ENCODE results near the gene LCA5L. TPM values are rescaled to one million over a fixed set of nuclear protein-coding genes. Genes with fewer than 3 reads are reported as not detected.

LCA5L gene
- polyA plus RNA-seq, 2 of the 4 experiments (the other 2 are of a cell fraction), result 0.90 to 2.8 TPM

GRCh38 chr21:39471598-39471997 lies 26.0 kb upstream of the LCA5L start:
- ChIA-PET POLR2A (no interaction called here), CTCF (interaction anchor here (0.8 kb wide), 1 partner anchor 16 kb away, joined by 3 read pairs; no protein-coding TSS in a partner anchor)
- no peaks in the 10 kb centered on the region for H3K9me3 ChIP-seq
- 61% methylated on average over 3 of the region's 3 CpGs for WGBS (ENCODE audit: missing lambda C conversion rate)
- H3K4me3 ChIP-seq, result no peak overlapping the region
- no peak overlapping the region for H3K4me2 ChIP-seq
- no peaks in the 10 kb centered on the region for H3K4me1 ChIP-seq
- FAIRE-seq (no peak), DNase-seq (ENCODE audit: low read depth in 1 of 2, low spot score in 1 of 2) (no peak), ATAC-seq (no peak)
- H3K27ac ChIP-seq, result no peak overlapping the region
- TF ChIP-seq FOXS1 (CRISPR knock-in tag; IDR thresholded peaks at IDR 0.05) (no peak), PHF8 (IDR thresholded peaks at IDR 0.05; ENCODE audit: borderline replicate concordance, low read depth) (no peak), EP300 (IDR thresholded peaks at IDR 0.05) (no peak), CTCF (IDR thresholded peaks at IDR 0.05) (no peak)

- ATAC-seq (no peak), FAIRE-seq (no peak), DNase-seq (ENCODE audit: low read depth in 1 of 2, low spot score in 1 of 2) (no peak)
- no peak overlapping the region for H3K27ac ChIP-seq
- H3K4me1 ChIP-seq, result no peaks in the 10 kb centered on the region
- ChIA-PET POLR2A (no interaction called here), CTCF (interaction anchor here (0.7 kb wide), 1 partner anchor 137 kb away, joined by 4 read pairs; no protein-coding TSS in a partner anchor)
- no peak overlapping the region for H3K4me3 ChIP-seq
- H3K9me3 ChIP-seq, result no peaks in the 10 kb centered on the region
- 7% methylated on average over 1 of the region's 1 CpG for WGBS (ENCODE audit: missing lambda C conversion rate)
- H3K4me2 ChIP-seq, result no peak overlapping the region
- TF ChIP-seq HMGXB4 (CRISPR knock-in tag; IDR thresholded peaks at IDR 0.05; ENCODE audit: borderline replicate concordance) (no peak), HEYL (CRISPR knock-in tag; IDR thresholded peaks at IDR 0.05) (no peak)
Measured at GRCh38 chr21:39468559-39468958, 23.0 kb upstream of the LCA5L start.

GRCh38 chr21:39467746-39468145 lies 22.2 kb upstream of the LCA5L start:
- Histone ChIP-seq H3K4me3 (no peak overlapping the region), H3K4me1 (no peaks in the 10 kb centered on the region), H3K9me3 (no peaks in the 10 kb centered on the region), H3K27ac (no peak overlapping the region), H3K4me2 (no peak overlapping the region)
- TF ChIP-seq POLR2A (IDR thresholded peaks at IDR 0.05; ENCODE audit: low read length) (no peak), BHLHE40 (IDR thresholded peaks at IDR 0.05; ENCODE audit: low read depth, low read length) (no peak), KDM5A (IDR thresholded peaks at IDR 0.05) (no peak), JUN (IDR thresholded peaks at IDR 0.05) (no peak), HDAC2 (IDR thresholded peaks at IDR 0.05) (no peak), HOXA7 (CRISPR knock-in tag; IDR thresholded peaks at IDR 0.05) (no peak), KDM1A (IDR thresholded peaks at IDR 0.05; ENCODE audit: low read depth) (no peak), MAZ (IDR thresholded peaks at IDR 0.05; ENCODE audit: borderline replicate concordance, low read depth, low read length) (no peak), MAX (IDR thresholded peaks at IDR 0.05) (no peak), SREBF2 (IDR thresholded peaks at IDR 0.05) (no peak), FOSL2 (IDR thresholded peaks at IDR 0.05) (no peak), FOSL2 (CRISPR knock-in tag; IDR thresholded peaks at IDR 0.05) (no peak), ESRRA (IDR thresholded peaks at IDR 0.05; ENCODE audit: borderline replicate concordance, low read length) (no peak)
- ATAC-seq, result no peak
- FAIRE-seq, result no peak
- DNase-seq (ENCODE audit: low read depth in 1 of 2, low spot score in 1 of 2), result no peak
- CTCF ChIA-PET, result no interaction called here
- POLR2A ChIA-PET, result no interaction called here
- WGBS (ENCODE audit: missing lambda C conversion rate), result 43% methylated on average over 3 of the region's 3 CpGs

GRCh38 chr21:39466584-39466983 lies 21.0 kb upstream of the LCA5L start:
- no peak overlapping the region for H3K4me3 ChIP-seq
- no peaks in the 10 kb centered on the region for H3K4me1 ChIP-seq
- H3K27ac ChIP-seq, result no peak overlapping the region
- H3K4me2 ChIP-seq, result no peak overlapping the region
- H3K9me3 ChIP-seq, result no peaks in the 10 kb centered on the region
- FAIRE-seq (no peak), DNase-seq (ENCODE audit: low read depth in 1 of 2, low spot score in 1 of 2) (no peak), ATAC-seq (no peak)
- TF ChIP-seq NPAS2 (CRISPR knock-in tag; IDR thresholded peaks at IDR 0.05; ENCODE audit: borderline replicate concordance), result no peak
- TF ChIP-seq FOXS1 (CRISPR knock-in tag; IDR thresholded peaks at IDR 0.05), result no peak
- TF ChIP-seq KDM1A (IDR thresholded peaks at IDR 0.05; ENCODE audit: low read depth), result no peak
- CTCF ChIA-PET, result no interaction called here
- POLR2A ChIA-PET, result no interaction called here

All from A549 (cell line).